DND-41 (cell line): ENCODE measurements around the gene ASL.

Experiments used
- EZH2 ChIP-seq: IDR thresholded peaks from 3 replicates; pipeline ENCODE4 v1.6.1; 2012; ENCODE audit warnings: borderline replicate concordance, low read depth, mild to moderate bottlenecking, moderate library complexity, low read length, inconsistent platforms; ENCODE audit not compliant: severe bottlenecking
- TF ChIP-seq, protein P1 (sequence below): IDR thresholded peaks from 2 replicates; pipeline ENCODE4 v1.5.1; 2012; ENCODE audit warnings: borderline replicate concordance, low read length, moderate library complexity, mild to moderate bottlenecking; ENCODE audit not compliant: poor library complexity, severe bottlenecking; ENCODE audit errors: extremely low read depth

DNA sequence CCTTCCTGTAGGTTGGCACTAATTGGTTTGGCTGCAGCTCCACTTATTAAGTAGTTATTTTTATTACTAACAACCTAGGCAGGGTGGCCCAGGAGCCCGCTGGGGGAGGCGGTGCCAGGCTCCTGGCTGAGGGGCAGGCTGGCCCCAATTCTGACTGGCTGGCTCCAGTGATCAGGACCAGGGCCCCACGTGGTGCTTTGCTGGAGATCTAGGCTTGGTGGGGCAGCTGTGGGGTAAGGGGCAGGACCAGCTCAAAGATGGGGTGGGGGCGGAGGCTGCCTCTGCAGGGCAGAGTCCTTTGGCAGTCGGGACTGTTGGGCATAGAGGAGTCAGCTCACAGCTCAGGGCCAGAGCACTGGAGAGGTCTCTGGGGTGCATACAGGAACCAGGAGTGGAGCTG, 2.4 kb downstream of the ASL start:
- TF ChIP-seq, protein P1, sequence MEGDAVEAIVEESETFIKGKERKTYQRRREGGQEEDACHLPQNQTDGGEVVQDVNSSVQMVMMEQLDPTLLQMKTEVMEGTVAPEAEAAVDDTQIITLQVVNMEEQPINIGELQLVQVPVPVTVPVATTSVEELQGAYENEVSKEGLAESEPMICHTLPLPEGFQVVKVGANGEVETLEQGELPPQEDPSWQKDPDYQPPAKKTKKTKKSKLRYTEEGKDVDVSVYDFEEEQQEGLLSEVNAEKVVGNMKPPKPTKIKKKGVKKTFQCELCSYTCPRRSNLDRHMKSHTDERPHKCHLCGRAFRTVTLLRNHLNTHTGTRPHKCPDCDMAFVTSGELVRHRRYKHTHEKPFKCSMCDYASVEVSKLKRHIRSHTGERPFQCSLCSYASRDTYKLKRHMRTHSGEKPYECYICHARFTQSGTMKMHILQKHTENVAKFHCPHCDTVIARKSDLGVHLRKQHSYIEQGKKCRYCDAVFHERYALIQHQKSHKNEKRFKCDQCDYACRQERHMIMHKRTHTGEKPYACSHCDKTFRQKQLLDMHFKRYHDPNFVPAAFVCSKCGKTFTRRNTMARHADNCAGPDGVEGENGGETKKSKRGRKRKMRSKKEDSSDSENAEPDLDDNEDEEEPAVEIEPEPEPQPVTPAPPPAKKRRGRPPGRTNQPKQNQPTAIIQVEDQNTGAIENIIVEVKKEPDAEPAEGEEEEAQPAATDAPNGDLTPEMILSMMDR, result no peak
- no peak for TF ChIP-seq EZH2
